IMR-90 (cell line): Measurements from ENCODE around the gene KMT2B. TPM values are rescaled to one million over a fixed set of nuclear protein-coding genes. Genes with fewer than 3 reads are reported as not detected.

Experiments
- ATAC-seq: fragments of 200-7000 bp; cut with Tn5 transposase; 2 replicates; pipeline ENCODE4 v1.9.1; 2020; ENCODE audit warnings: low read depth, mild to moderate bottlenecking, moderate library complexity
- BruUV-seq: library from RNA; stranded (reverse); fragments of 400-500 nt; replicated peaks from 2 replicates; lab custom pipeline; 2021; lab: Mats Ljungman, UMichigan
- CTCF ChIA-PET: fragments of 300-600 bp; formaldehyde crosslinking; extraction: SDS; loops from one replicate; lab custom pipeline; 2021; ENCODE audit warnings: antibody characterized with exemption; lab: Yijun Ruan, JAX
- POLR2A ChIA-PET: fragments of 300-600 bp; sonication (Branson Sonifier 250); formaldehyde crosslinking; loops from one replicate; lab custom pipeline; 2022; ENCODE audit warnings: antibody characterized with exemption; ENCODE audit not compliant: unreplicated experiment; lab: Charles Lee
- DNase-seq: peaks from one replicate; pipeline ENCODE4 v3.0.0; 2013
- H2AFZ ChIP-seq: replicated peaks from 2 replicates; pipeline ENCODE3; 2013; ENCODE audit warnings: low read length, mild to moderate bottlenecking; ENCODE audit not compliant: poor library complexity
- H2AK5ac ChIP-seq: 2 replicates; pipeline ENCODE4 v1.6.1; 2013; ENCODE audit warnings: low read depth, low read length, inconsistent platforms
- H2AK9ac ChIP-seq: replicated peaks from 2 replicates; pipeline ENCODE3; 2013; ENCODE audit warnings: mild to moderate bottlenecking, low read depth, low read length, moderate library complexity; ENCODE audit not compliant: poor library complexity
- H2BK120ac ChIP-seq: 2 replicates; pipeline ENCODE4 v1.6.1; 2013; ENCODE audit warnings: low read depth, low read length, inconsistent platforms
- H2BK15ac ChIP-seq: 3 replicates; pipeline ENCODE4 v1.6.1; 2013; ENCODE audit warnings: low read depth, low read length, inconsistent platforms
- H2BK20ac ChIP-seq: 2 replicates; pipeline ENCODE4 v1.6.1; 2013; ENCODE audit warnings: low read depth, mild to moderate bottlenecking, inconsistent platforms, low read length, moderate library complexity
- H2BK5ac ChIP-seq: 2 replicates; pipeline ENCODE4 v1.6.1; 2013; ENCODE audit warnings: mild to moderate bottlenecking, low read depth, low read length, inconsistent platforms; ENCODE audit not compliant: poor library complexity, severe bottlenecking
- H3K14ac ChIP-seq: replicated peaks from 2 replicates; pipeline ENCODE4 v1.6.1; 2013; ENCODE audit warnings: low read depth, low read length, inconsistent platforms
- H3K18ac ChIP-seq: 2 replicates; pipeline ENCODE4 v1.6.1; 2013; ENCODE audit warnings: low read depth, low read length, control low read depth
- H3K23ac ChIP-seq: 2 replicates; pipeline ENCODE4 v1.6.1; 2013; ENCODE audit warnings: low read depth, low read length, inconsistent platforms
- H3K27ac ChIP-seq: 2 replicates; pipeline ENCODE4 v1.5.1; 2013; ENCODE audit warnings: mild to moderate bottlenecking, control low read depth, low read length; ENCODE audit not compliant: insufficient read depth
- H3K27me3 ChIP-seq: 2 replicates; pipeline ENCODE4 v1.6.1; 2013; ENCODE audit warnings: low read length; ENCODE audit not compliant: control insufficient read depth, insufficient read depth
- H3K36me3 ChIP-seq: 2 replicates; pipeline ENCODE4 v1.6.1; 2013; ENCODE audit warnings: low read length, mixed read lengths; ENCODE audit not compliant: control insufficient read depth, insufficient read depth
- H3K4ac ChIP-seq: 2 replicates; pipeline ENCODE4 v1.6.1; 2013; ENCODE audit warnings: low read depth, low read length, inconsistent platforms
- H3K4me1 ChIP-seq: 2 replicates; pipeline ENCODE4 v1.6.1; 2013; ENCODE audit warnings: low read length, mixed read lengths; ENCODE audit not compliant: control insufficient read depth, insufficient read depth
- H3K4me2 ChIP-seq: 2 replicates; pipeline ENCODE4 v1.6.1; 2013; ENCODE audit warnings: low read depth, mild to moderate bottlenecking, control low read depth, low read length, moderate library complexity
- H3K4me3 ChIP-seq: 2 replicates; pipeline ENCODE4 v1.5.1; 2013; ENCODE audit warnings: low read depth, mild to moderate bottlenecking, control low read depth, low read length, moderate library complexity; ENCODE audit not compliant: insufficient read depth
- H3K56ac ChIP-seq: 2 replicates; pipeline ENCODE4 v1.6.1; 2013; ENCODE audit warnings: low read length, inconsistent platforms; ENCODE audit not compliant: insufficient read depth; ENCODE audit errors: extremely low read depth
- H3K79me1 ChIP-seq, 2 experiments: 2 replicates each; pipeline ENCODE4 v1.6.1; 2013; ENCODE audit warnings: low read length in 2 of 2, inconsistent platforms in 1 of 2, low read depth in 1 of 2
- H3K9ac ChIP-seq: 2 replicates; pipeline ENCODE4 v1.6.1; 2013; ENCODE audit warnings: low read depth, low read length, control low read depth
- H3K9me1 ChIP-seq: 2 replicates; pipeline ENCODE4 v1.6.1; 2013; ENCODE audit warnings: low read length, inconsistent platforms; ENCODE audit not compliant: insufficient read depth
- H3K9me3 ChIP-seq: 2 replicates; pipeline ENCODE4 v1.6.1; 2013; ENCODE audit warnings: low read length; ENCODE audit not compliant: control insufficient read depth, insufficient read depth
- H4K20me1 ChIP-seq: 2 replicates; pipeline ENCODE4 v1.6.1; 2013; ENCODE audit warnings: low read length, inconsistent platforms; ENCODE audit not compliant: insufficient read depth
- H4K5ac ChIP-seq: 2 replicates; pipeline ENCODE4 v1.6.1; 2013; ENCODE audit warnings: mild to moderate bottlenecking, low read depth, low read length, control low read depth
- H4K8ac ChIP-seq, 2 experiments: 2 replicates each; pipeline ENCODE4 v1.6.1; 2013; ENCODE audit warnings: low read depth in 2 of 2, low read length in 2 of 2, control low read depth in 1 of 2, inconsistent platforms in 1 of 2
- H4K91ac ChIP-seq: 2 replicates; pipeline ENCODE4 v1.6.1; 2013; ENCODE audit warnings: low read depth, low read length, inconsistent platforms; ENCODE audit not compliant: insufficient read depth
- BHLHE40 ChIP-seq: fragments of 150-350 bp; IDR thresholded peaks from 2 replicates; pipeline ENCODE4 v1.6.1; 2016; ENCODE audit warnings: mild to moderate bottlenecking, low read depth, low read length
- CEBPB ChIP-seq: IDR thresholded peaks from 2 replicates; pipeline ENCODE4 v1.6.1; 2012; ENCODE audit warnings: low read depth, low read length, improper control_type of control experiment
- CHD1 ChIP-seq: IDR thresholded peaks from 2 replicates; pipeline ENCODE4 v1.6.1; 2012; ENCODE audit warnings: low read depth, low read length, improper control_type of control experiment
- FOS ChIP-seq: fragments of 150-350 bp; IDR thresholded peaks from 2 replicates; pipeline ENCODE4 v1.6.1; 2016; ENCODE audit warnings: low read depth, low read length
- MAFK ChIP-seq: IDR thresholded peaks from 2 replicates; pipeline ENCODE4 v1.6.1; 2012; ENCODE audit warnings: low read depth, low read length, improper control_type of control experiment
- MAZ ChIP-seq: IDR thresholded peaks from 2 replicates; pipeline ENCODE4 v1.6.1; 2012; ENCODE audit warnings: low read depth, mild to moderate bottlenecking, low read length, improper control_type of control experiment, moderate library complexity, borderline replicate concordance
- NFE2L2 ChIP-seq: fragments of 150-350 bp; IDR thresholded peaks from 2 replicates; pipeline ENCODE4 v1.6.1; 2016; ENCODE audit warnings: low read depth, mild to moderate bottlenecking, low read length
- POLR2A ChIP-seq: IDR thresholded peaks from 2 replicates; pipeline ENCODE4 v1.6.1; 2012; ENCODE audit warnings: mild to moderate bottlenecking, low read depth, low read length
- RAD21 ChIP-seq: IDR thresholded peaks from 2 replicates; pipeline ENCODE4 v1.6.1; 2012; ENCODE audit warnings: low read length, improper control_type of control experiment
- RCOR1 ChIP-seq: IDR thresholded peaks from 2 replicates; pipeline ENCODE4 v1.6.1; 2012; ENCODE audit warnings: mild to moderate bottlenecking, low read length, improper control_type of control experiment; ENCODE audit not compliant: insufficient replicate concordance
- RFX5 ChIP-seq: IDR thresholded peaks from 2 replicates; pipeline ENCODE4 v1.8.0; 2012; ENCODE audit warnings: low read depth, mild to moderate bottlenecking, low read length, moderate library complexity
- SMC3 ChIP-seq: fragments of 150-350 bp; IDR thresholded peaks from 2 replicates; pipeline ENCODE4 v1.6.1; 2016; ENCODE audit warnings: low read depth, mild to moderate bottlenecking, antibody characterized with exemption, low read length, moderate library complexity
- WGBS, 2 experiments: methylation state at CpG; one replicate each; pipeline versions ENCODE4 v1.1.5 to v1.1.7; 2013; ENCODE audit warnings: missing lambda C conversion rate in 2 of 2; ENCODE audit not compliant: insufficient read length in 1 of 2; ENCODE audit errors: extremely low coverage in 2 of 2; 5-methylcytosine and 5-hydroxymethylcytosine counted together
- dilution Hi-C: fragments of 300-500 bp; cut with HindIII; formaldehyde crosslinking; loops from one replicate; pipeline ENCODE4 v1.14.3; 2018; ENCODE audit warnings: low sequenced_read_pairs; ENCODE audit not compliant: unreplicated experiment
- in situ Hi-C: fragments of 300-500 bp; cut with MboI; formaldehyde crosslinking; loops from 3 replicates; pipeline ENCODE4 v1.14.3; 2019; ENCODE audit warnings: low sequenced_read_pairs, inconsistent platforms, mixed read lengths
- intact Hi-C: fragments of 100-400 bp; cut with micrococcal nuclease; formaldehyde crosslinking; loops from 2 replicates; pipeline ENCODE4 v1.10.0; 2022
- polyA plus RNA-seq, 3 experiments: library from polyadenylated mRNA; depleted of rRNA; stranded (reverse); fragments of >200 nt; gene quantifications; 2 replicates each; pipeline ENCODE4 v1.2.3, GENCODE V29; 2012; ENCODE audit warnings: low replicate concordance in 1 of 3
- total RNA-seq: library from RNA; depleted of rRNA; stranded (reverse); fragments of >200 nt; gene quantifications from 2 replicates; pipeline ENCODE4 v1.2.3, GENCODE V29; 2012
- TF ChIP-seq, protein P1 (sequence below): fragments of 150-350 bp; IDR thresholded peaks from 2 replicates; pipeline ENCODE4 v1.6.1; 2016; ENCODE audit warnings: low read depth, mild to moderate bottlenecking, low read length, moderate library complexity, borderline replicate concordance
- TF ChIP-seq, protein P2 (sequence below): conservative IDR thresholded peaks from 2 replicates; pipeline ENCODE4 v1.5.1; 2012; ENCODE audit warnings: mild to moderate bottlenecking, low read depth, low read length, improper control_type of control experiment
- TF ChIP-seq, protein P3 (sequence below): fragments of 150-350 bp; IDR thresholded peaks from 2 replicates; pipeline ENCODE4 v1.6.1; 2017; ENCODE audit warnings: mild to moderate bottlenecking, antibody characterized with exemption, low read length, low read depth

KMT2B gene
- total and polyA plus RNA-seq, 2 of the 4 experiments (the other 2 are of a cell fraction), result 3.0 to 30.7 TPM

DNA sequence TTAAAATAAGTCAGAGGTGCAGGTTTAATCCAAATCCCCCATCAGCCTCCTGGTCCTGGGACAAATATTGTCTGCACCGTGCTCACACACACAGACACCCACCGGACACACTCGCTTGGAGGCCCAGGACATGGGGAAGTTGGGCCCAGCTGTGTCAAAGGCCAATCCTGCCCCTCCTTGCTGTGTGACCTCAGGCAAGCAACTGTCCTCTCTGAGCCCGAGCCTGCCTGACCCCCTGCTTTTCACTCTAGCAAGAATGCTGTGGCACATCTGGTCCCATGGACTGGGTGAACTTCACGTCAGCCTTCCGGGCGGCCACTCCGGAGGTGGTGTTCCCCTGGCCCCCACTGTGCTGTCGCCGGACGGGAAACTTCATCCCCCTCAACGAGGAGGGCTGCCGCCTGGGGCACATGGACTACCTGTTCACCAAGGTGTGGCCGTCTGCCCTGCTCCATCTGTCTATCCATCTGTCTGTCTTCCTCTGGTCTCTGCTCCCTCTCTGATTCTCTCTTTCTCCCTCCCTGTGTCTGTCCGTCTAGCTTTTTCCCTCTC, 42.1 kb upstream of the KMT2B start:
- Histone ChIP-seq H3K23ac (no peak overlapping the region), H3K4me3 (no peak overlapping the region), H3K4ac (no peak overlapping the region), H3K14ac (no peak overlapping the region), H2BK15ac (no peak overlapping the region), H4K5ac (no peak overlapping the region), H2BK120ac (no peak overlapping the region), H3K9ac (no peak overlapping the region), H3K18ac (no peak overlapping the region), H4K8ac (no peak overlapping the region), H3K4me1 (no peaks in the 10 kb centered on the region), H2AK5ac (no peak overlapping the region), H3K27ac (no peak overlapping the region), H2AFZ (no peak overlapping the region), H4K91ac (no peak overlapping the region), H3K56ac (no peak overlapping the region), H3K9me3 (no peaks in the 10 kb centered on the region), H3K27me3 (peaks cover 2% of the 10 kb centered on the region; the same call in 1 of the 2 replicates), H4K20me1 (no peaks in the 10 kb centered on the region), H2BK20ac (no peak overlapping the region), H3K9me1 (no peaks in the 10 kb centered on the region), H2AK9ac (no peak overlapping the region), H3K4me2 (no peak overlapping the region), H3K79me1 (no peaks in the 10 kb centered on the region), H2BK5ac (no peak overlapping the region), H3K36me3 (no peaks in the 10 kb centered on the region)
- dilution Hi-C loops, result no loop called here
- ChIA-PET CTCF (no interaction called here), POLR2A (no interaction called here)
- ATAC-seq, result no peak
- no peak for TF ChIP-seq MAFK
- no peak for TF ChIP-seq MAZ
- no peak for TF ChIP-seq RCOR1
- TF ChIP-seq, protein P1, sequence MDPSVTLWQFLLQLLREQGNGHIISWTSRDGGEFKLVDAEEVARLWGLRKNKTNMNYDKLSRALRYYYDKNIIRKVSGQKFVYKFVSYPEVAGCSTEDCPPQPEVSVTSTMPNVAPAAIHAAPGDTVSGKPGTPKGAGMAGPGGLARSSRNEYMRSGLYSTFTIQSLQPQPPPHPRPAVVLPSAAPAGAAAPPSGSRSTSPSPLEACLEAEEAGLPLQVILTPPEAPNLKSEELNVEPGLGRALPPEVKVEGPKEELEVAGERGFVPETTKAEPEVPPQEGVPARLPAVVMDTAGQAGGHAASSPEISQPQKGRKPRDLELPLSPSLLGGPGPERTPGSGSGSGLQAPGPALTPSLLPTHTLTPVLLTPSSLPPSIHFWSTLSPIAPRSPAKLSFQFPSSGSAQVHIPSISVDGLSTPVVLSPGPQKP, result no peak
- no peak for TF ChIP-seq RFX5
- no peak for TF ChIP-seq CEBPB
- no peak for TF ChIP-seq RAD21
- TF ChIP-seq NFE2L2, result no peak
- TF ChIP-seq POLR2A, result no peak
- TF ChIP-seq, protein P2, sequence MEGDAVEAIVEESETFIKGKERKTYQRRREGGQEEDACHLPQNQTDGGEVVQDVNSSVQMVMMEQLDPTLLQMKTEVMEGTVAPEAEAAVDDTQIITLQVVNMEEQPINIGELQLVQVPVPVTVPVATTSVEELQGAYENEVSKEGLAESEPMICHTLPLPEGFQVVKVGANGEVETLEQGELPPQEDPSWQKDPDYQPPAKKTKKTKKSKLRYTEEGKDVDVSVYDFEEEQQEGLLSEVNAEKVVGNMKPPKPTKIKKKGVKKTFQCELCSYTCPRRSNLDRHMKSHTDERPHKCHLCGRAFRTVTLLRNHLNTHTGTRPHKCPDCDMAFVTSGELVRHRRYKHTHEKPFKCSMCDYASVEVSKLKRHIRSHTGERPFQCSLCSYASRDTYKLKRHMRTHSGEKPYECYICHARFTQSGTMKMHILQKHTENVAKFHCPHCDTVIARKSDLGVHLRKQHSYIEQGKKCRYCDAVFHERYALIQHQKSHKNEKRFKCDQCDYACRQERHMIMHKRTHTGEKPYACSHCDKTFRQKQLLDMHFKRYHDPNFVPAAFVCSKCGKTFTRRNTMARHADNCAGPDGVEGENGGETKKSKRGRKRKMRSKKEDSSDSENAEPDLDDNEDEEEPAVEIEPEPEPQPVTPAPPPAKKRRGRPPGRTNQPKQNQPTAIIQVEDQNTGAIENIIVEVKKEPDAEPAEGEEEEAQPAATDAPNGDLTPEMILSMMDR, result no peak
- TF ChIP-seq BHLHE40, result no peak
- no peak for TF ChIP-seq FOS
- no peak for TF ChIP-seq CHD1
- no peak for TF ChIP-seq SMC3
- TF ChIP-seq, protein P3, sequence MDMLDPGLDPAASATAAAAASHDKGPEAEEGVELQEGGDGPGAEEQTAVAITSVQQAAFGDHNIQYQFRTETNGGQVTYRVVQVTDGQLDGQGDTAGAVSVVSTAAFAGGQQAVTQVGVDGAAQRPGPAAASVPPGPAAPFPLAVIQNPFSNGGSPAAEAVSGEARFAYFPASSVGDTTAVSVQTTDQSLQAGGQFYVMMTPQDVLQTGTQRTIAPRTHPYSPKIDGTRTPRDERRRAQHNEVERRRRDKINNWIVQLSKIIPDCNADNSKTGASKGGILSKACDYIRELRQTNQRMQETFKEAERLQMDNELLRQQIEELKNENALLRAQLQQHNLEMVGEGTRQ, result no peak
- no TSS peak for BruUV-seq
- 78% methylated on average over 10 of the region's 15 CpGs; no CpG with 5 or more reads in 1 of the 2 experiments for whole genome bisulfite sequencing, 2 experiments
- intact Hi-C loops, result no loop called here
- in situ Hi-C loops, result no loop called here
- DNase-seq, result no peak
